ENCODE data around the gene SEPTIN10. TPM values are rescaled to one million over a fixed set of nuclear protein-coding genes. Genes with fewer than 3 reads are reported as not detected.

Gene SEPTIN10
- total RNA-seq, 1 experiment from 2014 or later: 112 TPM

GRCh38 chr2:109531896-109532727 is 81.7 kb downstream of the SEPTIN10 start:
- TF ChIP-seq EZH2 (IDR thresholded peaks at IDR 0.05; ENCODE audit: low read depth): no peak
- TF ChIP-seq, protein P1, sequence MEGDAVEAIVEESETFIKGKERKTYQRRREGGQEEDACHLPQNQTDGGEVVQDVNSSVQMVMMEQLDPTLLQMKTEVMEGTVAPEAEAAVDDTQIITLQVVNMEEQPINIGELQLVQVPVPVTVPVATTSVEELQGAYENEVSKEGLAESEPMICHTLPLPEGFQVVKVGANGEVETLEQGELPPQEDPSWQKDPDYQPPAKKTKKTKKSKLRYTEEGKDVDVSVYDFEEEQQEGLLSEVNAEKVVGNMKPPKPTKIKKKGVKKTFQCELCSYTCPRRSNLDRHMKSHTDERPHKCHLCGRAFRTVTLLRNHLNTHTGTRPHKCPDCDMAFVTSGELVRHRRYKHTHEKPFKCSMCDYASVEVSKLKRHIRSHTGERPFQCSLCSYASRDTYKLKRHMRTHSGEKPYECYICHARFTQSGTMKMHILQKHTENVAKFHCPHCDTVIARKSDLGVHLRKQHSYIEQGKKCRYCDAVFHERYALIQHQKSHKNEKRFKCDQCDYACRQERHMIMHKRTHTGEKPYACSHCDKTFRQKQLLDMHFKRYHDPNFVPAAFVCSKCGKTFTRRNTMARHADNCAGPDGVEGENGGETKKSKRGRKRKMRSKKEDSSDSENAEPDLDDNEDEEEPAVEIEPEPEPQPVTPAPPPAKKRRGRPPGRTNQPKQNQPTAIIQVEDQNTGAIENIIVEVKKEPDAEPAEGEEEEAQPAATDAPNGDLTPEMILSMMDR (conservative IDR thresholded peaks at IDR 0.05): no peak
- no TSS peak for BruUV-seq (replicated peaks)

GRCh38 chr2:109531221-109531620 is 82.5 kb downstream of the SEPTIN10 start:
- DNase-seq: no peak
- no TSS peak for BruUV-seq (replicated peaks)
- no peak overlapping the region for H3K27ac ChIP-seq
- no peak for TF ChIP-seq EZH2 (IDR thresholded peaks at IDR 0.05; ENCODE audit: low read depth)
- TF ChIP-seq, protein P1 (conservative IDR thresholded peaks at IDR 0.05): no peak
- intact Hi-C loops (cut with micrococcal nuclease; ENCODE audit: unreplicated experiment): no loop called here
- no peaks in the 10 kb centered on the region for H3K79me2 ChIP-seq (ENCODE audit: low read depth)
- H3F3A ChIP-seq (ENCODE audit: insufficient read depth, low read depth): no peaks in the 10 kb centered on the region
- H3K9me3 ChIP-seq (ENCODE audit: insufficient read depth, low read depth): no peaks in the 10 kb centered on the region; the same call in 1 of the 2 replicates
- no peak overlapping the region for H3K4me3 ChIP-seq
- no peaks in the 10 kb centered on the region for H3K27me3 ChIP-seq (ENCODE audit: insufficient read depth, low read depth)
- ChIA-PET POLR2A (ENCODE audit: unreplicated experiment) (no interaction called here), CTCF (no interaction called here)
- no peaks in the 10 kb centered on the region for H4K20me1 ChIP-seq (ENCODE audit: insufficient read depth)
- no peaks in the 10 kb centered on the region for H3K36me3 ChIP-seq (ENCODE audit: low read depth)
- H3K4me2 ChIP-seq: no peak overlapping the region
- H3K4me1 ChIP-seq (replicated peaks; ENCODE audit: insufficient read depth): no peaks in the 10 kb centered on the region
- H3K9me2 ChIP-seq (ENCODE audit: insufficient read depth): no peaks in the 10 kb centered on the region
- no peak overlapping the region for H2AFZ ChIP-seq

More at GRCh38 chr2:109531896-109532727, 81.7 kb downstream of the SEPTIN10 start:
- Histone ChIP-seq H3K4me2 (no peak overlapping the region), H4K20me1 (ENCODE audit: insufficient read depth) (no peaks in the 10 kb centered on the region), H3K36me3 (ENCODE audit: low read depth) (no peaks in the 10 kb centered on the region), H3K4me3 (no peak overlapping the region), H3K9me3 (ENCODE audit: insufficient read depth, low read depth) (no peaks in the 10 kb centered on the region; the same call in 1 of the 2 replicates), H3K27me3 (ENCODE audit: insufficient read depth, low read depth) (no peaks in the 10 kb centered on the region), H3K27ac (no peak overlapping the region), H2AFZ (no peak overlapping the region), H3K79me2 (ENCODE audit: low read depth) (no peaks in the 10 kb centered on the region), H3K9me2 (ENCODE audit: insufficient read depth) (no peaks in the 10 kb centered on the region), H3K4me1 (replicated peaks; ENCODE audit: insufficient read depth) (no peaks in the 10 kb centered on the region), H3F3A (ENCODE audit: insufficient read depth, low read depth) (no peaks in the 10 kb centered on the region)
- ChIA-PET CTCF (no interaction called here), POLR2A (ENCODE audit: unreplicated experiment) (no interaction called here)
- intact Hi-C loops (cut with micrococcal nuclease; ENCODE audit: unreplicated experiment): no loop called here
- DNase-seq: no peak

- DNase-seq: no peak
- POLR2A ChIA-PET (ENCODE audit: unreplicated experiment): no interaction called here
- TF ChIP-seq, protein P1 (conservative IDR thresholded peaks at IDR 0.05): no peak; the same call in 1 of the 2 replicates
- no peak for TF ChIP-seq EZH2 (IDR thresholded peaks at IDR 0.05; ENCODE audit: low read depth)
- H4K20me1 ChIP-seq (ENCODE audit: insufficient read depth): no peaks in the 10 kb centered on the region
- H2AFZ ChIP-seq: no peak overlapping the region
- 0 out of 2 replicates have a peak overlapping the region, but pooled peaks have one; percentile 5 for H3K4me2 ChIP-seq
- no peaks in the 10 kb centered on the region for H3K27me3 ChIP-seq (ENCODE audit: insufficient read depth, low read depth)
- no TSS peak for BruUV-seq (replicated peaks)
- H3K9me2 ChIP-seq (ENCODE audit: insufficient read depth): no peaks in the 10 kb centered on the region
- H3K79me2 ChIP-seq (ENCODE audit: low read depth): no peaks in the 10 kb centered on the region
- no peaks in the 10 kb centered on the region for H3K4me1 ChIP-seq (replicated peaks; ENCODE audit: insufficient read depth)
- H3K4me3 ChIP-seq: no peak overlapping the region
- CTCF ChIA-PET: no interaction called here
- no peaks in the 10 kb centered on the region; the same call in 1 of the 2 replicates for H3K9me3 ChIP-seq (ENCODE audit: insufficient read depth, low read depth)
- intact Hi-C loops (cut with micrococcal nuclease; ENCODE audit: unreplicated experiment): no loop called here
- H3K36me3 ChIP-seq (ENCODE audit: low read depth): no peaks in the 10 kb centered on the region
- H3K27ac ChIP-seq: no peak overlapping the region
- H3F3A ChIP-seq (ENCODE audit: insufficient read depth, low read depth): no peaks in the 10 kb centered on the region
These were observed 83.1 kb downstream of the SEPTIN10 start for GRCh38 chr2:109530712-109531111.
